HG03520 (cell line): ENCODE results near the gene SLC9A1.

ENCODE experiments used
- ATAC-seq: cut with Tn5 transposase; IDR thresholded peaks from one replicate; pipeline ENCODE4 v1.9.1; 2021; ENCODE audit warnings: mild to moderate bottlenecking, moderate library complexity; ENCODE audit not compliant: unreplicated experiment

SLC9A1 gene

DNA sequence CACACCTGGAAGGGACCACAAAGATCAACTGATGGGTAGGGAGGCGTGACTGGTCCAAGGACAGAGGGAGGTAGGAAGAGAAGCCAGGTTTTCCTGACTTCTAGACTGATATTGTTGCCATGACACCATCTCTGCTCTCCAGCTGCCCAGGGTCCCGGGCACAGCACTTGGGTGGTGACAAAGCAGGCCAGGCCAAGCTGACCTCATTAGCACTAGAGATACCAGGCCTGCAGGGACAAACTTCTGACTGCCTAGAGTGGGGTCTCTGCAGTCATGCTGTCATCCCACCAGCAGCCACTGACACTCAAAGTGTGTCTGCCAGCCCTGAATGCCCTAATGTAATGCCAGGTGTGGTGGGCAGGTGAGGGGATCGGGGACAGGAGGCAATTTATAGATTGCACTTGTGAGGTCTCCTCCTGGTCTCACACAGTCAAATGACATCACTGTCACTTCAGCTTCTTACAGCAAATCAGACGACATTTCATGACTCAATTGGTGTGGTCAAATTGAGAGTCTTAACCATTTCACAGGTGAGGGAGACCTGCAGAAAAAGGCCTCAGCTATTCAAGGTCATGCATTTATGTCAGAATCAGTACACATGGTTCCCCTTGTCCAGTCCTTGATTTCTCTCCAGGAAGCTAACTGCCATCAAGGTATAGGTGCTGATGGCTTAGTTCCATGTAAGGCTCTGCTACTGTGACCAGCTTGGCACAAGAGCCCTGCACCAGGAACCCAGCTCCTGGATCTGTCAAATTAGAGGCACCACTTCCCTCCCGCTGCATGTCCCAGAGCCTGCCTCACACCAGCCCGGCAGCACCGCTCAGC, 2.7 kb downstream of the SLC9A1 start:
- ATAC-seq: no peak

DNA sequence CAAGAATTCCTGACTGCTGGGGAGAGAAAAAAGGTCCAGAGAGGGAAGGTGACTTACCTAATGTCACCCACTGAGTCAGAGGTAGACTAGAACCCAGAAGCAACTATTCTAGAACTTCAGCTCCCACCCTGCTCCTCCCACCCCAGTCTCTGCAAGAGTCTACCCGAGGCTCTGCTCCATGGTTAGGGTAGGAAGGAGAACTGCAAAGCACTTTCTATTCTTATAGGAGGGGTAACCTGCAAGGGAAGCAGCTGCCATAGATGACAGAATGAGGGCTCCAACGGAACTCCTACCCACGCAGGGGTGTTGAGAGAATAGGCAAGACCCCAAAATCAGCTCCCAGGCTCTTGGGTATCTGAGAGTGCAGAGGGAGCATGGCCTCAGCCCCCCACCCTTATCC, 4.3 kb downstream of the SLC9A1 start:
- ATAC-seq: no peak

DNA sequence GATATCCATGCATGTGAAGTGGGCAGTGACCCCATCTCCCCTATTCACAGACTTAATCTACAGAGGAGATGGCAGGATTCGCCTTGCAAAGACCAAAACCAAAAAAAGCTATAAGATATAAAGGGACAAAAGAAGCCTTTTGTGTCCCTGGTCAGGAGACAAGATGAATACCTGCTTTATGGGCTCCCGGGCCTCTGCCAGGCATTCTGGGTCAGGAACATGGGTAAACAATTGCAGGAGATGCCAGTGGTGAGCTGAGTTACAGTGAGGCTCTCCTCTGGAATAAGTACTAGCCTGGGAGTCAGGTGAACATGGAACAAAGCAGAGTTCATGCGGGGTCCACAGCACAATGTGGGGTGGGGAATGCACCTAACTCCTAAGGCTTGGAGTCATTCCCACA, 4.7 kb downstream of the SLC9A1 start:
- ATAC-seq: no peak

DNA sequence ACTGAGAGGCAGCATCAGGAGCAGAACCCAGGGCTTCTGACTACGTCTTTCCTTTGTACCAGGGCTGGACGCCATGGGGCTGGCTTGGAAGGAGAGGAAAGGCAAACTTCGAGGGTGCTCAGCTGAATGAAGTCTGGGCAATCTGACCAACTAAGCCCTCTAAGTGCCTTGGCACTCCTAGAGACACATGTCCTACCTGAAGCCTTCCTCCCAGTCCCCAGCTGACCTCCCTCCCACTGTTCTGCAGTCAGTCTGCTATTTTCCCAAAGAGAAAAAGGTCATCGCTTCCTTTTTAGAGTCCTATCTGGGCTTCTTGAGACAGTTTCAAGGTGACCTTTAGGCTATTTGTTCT, 5.2 kb downstream of the SLC9A1 start:
- no peak for ATAC-seq

DNA sequence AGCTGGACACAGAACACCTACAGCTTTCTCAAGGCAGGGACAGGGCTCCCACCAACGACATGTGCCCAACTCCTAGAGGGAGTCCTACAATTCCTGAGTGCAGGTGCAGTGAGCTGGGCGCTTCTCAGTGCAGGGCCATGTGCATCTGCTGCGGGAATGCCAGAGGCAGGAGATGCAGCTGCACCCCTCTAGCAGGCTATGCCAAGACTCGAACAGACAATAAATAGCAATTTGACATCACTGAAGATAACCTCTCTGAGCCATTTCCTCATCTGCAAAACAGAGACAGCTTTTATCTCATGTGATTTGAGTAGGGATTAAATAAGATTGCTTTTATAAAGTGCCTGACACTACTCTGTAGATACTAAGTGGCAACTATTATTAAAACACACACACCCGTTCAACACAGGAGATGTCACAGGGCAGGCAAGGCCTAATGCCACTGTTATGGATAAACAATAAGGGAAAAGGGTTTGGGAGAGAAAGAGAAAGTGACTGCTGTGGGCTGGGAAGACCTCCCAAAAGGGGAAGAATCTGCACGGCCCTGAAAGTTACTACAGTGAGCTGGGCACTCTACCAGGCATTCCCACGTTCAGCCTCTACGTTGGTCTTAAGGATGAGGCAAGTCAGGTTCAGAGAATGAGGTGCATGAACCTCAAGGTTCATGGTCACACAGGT, 5.7 kb downstream of the SLC9A1 start:
- ATAC-seq: no peak

DNA sequence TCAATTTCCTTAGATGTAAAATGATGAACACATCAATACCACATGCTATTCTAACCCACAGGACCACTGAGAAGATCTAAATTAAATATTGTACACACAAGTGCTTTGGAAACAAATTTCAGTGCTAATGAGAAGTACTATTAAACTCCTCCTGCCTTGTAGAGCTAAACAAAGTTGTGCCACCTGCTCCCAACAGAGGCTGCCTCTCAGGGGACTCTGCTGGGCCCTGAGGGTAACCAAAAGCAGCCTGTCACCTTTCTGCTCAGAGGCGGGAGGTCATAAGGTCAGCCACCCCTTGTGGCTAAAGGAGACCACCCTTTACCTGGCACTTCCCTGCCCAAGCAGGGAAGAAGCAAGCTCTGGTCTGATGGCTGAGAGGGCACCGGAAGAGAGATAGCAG, 6.3 kb downstream of the SLC9A1 start:
- no peak for ATAC-seq

DNA sequence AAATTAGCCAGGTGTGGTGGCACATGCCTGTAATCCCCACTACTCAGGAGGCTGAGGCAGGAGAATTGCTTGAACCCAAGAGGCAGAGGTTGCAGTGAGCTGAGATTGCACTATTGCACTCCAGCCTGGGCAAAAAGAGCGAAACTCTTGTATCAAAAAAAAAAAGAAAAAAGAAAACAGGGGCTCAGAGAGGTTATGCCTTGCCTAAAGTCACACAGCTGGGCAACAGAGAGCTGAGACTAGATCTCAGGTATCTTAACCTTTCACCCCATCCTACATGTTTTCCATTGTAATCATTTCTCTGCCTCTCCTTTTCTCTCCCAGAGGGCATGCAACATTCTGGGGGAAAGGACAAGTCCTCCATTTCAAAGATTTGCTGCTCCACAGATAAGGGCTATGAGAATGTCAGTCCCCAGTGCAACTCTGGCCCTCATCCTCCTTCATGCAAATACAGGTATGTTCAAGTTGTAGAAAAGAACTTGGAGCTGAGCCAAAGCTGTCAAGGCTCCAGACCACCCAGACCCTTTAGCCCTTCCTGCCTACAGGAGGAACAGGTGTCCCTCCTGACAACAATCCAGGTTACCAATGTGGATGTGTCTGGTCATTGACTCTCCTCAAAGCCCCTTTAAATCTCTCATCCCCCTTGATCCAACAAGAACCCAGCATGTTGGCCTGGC, 6.9 kb downstream of the SLC9A1 start:
- ATAC-seq: no peak

DNA sequence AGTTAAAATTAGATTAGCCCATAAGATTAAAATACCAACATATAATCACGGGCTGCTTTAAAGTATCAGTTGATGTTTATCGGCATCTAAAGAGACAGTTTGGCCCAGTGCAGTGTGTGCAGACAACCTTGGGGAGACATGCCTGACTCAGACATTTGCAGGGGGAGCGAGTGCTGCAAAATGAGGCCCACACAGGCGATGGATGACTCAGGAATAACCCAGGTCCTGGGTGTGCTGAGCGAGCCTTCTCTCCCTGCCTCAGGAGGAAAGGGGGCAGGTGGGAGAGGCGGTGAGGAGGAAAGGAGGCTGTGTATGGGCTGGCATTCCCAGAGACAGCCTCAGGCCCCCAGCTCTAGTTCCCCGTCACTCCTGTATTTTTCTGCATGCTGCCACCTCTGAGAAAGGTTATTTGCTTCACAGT, 9.0 kb downstream of the SLC9A1 start:
- no peak for ATAC-seq

DNA sequence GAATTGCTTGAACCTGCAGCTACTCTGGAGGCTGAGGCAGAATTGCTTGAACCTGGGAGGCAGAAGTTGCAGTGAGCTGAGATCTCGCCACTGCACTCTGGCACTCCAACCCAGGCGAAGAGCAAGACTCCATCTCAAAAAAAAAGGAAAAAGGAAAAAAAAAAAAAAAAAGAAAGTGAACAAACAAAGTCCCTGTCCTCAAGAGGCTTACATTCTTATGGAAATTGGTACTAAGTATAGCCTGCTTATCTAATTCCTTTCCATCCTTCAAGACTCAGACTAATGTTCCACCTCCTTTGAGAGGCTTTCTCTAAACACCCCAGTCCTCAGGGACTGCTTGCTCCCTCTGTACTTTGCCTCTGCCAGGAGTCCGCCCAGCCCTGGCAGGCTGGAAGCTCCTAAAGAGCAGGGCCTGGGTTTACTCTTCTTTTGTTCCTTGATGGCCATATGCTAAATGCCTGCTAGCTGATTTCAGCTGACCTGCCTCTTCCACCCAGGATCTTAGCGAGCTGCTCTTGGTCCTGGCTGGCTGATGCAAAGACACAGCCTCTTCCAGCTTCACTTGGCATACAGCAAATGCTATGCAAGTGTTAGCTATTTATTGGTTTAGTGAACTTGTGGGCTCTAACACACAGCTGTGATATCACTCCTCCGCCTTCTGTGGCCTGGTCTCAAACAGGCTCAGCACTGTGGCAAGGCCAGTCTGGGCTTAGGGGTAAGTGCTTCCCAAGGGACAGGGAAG, 9.8 kb downstream of the SLC9A1 start:
- ATAC-seq: no peak

DNA sequence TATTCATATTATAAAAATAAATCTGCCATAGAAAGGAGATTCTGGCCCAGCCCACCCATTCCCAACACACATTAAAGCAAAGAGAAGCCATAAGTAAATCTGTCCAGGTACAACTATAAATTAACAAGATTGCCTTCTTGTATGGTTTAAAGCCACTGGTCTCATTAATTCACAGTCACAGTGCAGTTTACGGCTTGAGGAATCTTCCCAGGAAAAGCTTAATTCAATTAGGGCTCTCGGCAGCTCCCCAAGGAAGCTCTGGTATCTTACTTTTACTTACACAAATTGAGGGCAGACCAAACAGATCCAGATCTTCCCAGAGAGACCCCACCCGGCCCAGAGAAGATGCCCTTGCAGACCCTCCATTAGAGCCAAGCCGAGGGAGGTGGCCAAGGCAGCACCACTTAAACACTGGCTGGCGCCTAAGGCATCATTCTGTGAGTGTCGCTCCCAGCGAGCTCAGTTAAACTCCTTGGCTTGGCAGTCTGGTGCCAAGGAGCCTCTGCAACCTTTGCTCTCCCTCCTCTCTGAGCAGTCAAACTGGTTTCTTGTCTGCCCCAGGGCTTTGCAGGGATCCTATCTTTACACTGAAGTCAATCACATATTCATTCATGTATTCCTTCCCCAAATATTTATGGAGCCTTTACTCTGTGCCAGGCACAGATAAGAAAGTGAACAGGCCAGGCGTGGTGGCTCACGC, 10.7 kb downstream of the SLC9A1 start:
- no peak for ATAC-seq

DNA sequence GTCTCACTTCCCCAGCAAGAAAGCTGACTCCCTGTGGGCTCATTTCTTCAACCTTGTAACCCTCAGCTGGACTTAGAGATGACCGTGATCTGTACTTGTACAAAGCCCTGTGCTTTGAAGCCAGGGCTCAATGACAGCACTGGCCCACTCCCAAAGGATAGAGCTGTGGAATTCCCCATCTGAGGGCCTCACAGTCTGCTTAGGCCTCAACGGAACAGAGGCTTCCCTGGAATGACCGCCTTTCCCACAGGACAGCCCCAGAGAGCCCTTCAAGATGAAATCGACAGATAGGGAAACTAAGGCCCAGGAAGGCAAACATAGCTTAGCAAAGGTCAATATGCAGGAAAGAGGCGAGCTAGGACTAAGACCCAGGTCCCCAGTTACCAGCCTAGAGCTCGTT, 11.5 kb downstream of the SLC9A1 start:
- no peak for ATAC-seq

DNA sequence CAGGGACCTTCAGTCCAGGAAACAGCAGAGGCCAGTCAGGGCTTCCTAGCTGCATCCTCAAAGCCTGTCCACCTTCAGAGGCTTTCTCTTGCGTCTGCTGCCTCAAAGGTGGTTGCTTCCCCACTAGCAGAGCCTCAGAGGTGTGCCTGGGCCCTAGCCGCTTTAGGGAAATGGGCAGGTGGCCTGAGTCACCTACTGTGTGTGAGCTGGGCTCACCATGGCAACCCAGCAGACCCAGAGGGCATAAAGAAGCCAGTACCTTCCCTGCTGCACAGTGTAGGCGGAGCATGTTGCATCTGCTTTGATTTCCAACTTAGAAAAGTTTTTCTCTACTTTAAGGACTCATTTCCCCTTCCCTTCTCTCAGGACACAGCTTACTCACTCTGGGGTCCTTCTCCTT, 12.5 kb downstream of the SLC9A1 start:
- no peak for ATAC-seq

DNA sequence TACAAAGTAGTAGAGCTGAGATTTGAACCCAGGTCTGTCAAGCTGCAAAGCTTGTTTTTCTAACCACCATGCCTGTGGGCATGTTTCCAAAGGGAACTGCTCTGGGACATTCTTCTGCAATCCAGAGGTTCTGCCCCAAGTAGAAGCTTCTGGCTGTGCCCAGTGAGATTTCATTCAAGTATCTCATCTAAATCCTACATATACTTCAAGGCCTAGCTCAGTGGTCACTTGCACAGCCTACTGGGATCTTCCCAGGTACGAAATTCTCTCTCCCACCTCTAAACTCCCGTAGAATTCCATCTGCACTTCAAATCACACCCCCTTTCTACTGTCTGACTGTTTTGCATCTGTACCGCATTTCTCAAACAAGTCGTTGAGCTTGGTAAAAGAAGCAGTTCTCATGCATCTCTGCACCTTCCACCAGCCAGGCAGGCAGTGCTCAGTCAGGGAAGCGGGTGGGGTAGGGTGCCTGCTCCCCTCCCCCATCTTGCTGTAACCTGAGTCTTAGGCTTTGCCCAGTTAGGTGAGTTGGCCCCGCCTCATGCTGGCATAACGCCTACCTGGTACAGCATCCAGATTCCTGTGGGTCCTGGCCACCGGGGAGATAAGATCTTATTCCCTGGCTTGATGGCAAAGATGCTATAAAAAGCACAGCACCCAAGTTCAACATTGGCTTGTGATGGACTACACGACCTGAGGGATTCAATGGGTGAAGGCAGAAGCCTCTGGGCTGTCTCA, 13.5 kb downstream of the SLC9A1 start:
- no peak for ATAC-seq

DNA sequence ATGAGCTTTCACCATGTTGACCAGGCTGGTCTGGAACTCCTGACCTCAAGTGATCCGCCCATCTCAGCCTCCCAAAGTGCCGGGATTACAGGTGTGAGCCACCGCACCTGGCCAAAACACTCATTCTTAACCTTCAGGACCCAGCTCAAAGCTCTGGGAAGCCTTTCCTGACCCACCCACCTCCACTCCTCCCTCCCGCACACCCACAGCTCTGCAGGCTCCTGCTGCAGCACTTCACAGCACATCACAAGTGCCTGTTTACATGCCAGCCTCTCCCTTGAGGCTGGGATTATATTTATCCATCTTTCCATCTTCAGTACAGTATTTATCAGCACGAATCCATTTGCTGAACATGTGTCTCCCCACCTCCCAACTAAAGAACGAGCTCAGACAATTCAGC, 14.9 kb downstream of the SLC9A1 start:
- ATAC-seq: no peak

DNA sequence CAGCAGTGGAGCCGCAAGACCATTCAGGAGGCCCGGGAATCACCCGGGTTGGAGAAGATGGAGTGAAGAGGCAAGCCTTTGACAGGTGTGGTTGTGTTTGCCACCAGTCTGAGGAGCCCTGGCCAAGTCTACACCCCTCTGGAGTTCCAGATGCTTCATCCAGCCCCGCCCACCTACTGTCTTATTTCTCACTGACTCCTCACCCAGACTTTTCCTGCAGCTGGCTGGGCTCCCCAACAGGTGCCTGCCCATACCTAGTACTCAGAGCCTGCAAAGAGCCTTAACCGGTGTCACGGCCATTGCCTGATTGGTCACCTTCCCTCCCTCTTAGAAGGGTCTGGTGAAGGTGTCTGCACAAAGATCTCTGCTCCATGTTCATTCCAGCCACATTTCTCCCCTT, 16.0 kb downstream of the SLC9A1 start:
- no peak for ATAC-seq

DNA sequence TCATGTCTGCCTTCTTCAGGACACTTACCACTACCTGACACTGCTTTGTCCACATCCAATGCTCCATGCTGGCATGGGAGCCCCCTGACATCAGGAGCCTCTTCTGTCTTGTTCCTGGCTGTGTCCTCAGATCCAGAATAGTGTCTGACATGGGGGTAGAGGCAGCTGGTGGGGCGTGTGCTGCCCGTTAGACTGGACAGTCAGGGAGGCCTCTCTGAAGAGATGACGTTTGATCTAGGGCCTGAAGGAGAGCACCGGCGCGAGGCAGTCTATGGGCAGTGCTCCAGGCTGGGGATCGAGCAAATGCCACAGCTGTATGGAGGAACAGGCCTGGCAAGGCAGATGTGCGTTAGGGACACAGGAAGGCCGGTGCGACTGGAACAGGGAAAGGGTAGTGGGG, 16.6 kb downstream of the SLC9A1 start:
- no peak for ATAC-seq

DNA sequence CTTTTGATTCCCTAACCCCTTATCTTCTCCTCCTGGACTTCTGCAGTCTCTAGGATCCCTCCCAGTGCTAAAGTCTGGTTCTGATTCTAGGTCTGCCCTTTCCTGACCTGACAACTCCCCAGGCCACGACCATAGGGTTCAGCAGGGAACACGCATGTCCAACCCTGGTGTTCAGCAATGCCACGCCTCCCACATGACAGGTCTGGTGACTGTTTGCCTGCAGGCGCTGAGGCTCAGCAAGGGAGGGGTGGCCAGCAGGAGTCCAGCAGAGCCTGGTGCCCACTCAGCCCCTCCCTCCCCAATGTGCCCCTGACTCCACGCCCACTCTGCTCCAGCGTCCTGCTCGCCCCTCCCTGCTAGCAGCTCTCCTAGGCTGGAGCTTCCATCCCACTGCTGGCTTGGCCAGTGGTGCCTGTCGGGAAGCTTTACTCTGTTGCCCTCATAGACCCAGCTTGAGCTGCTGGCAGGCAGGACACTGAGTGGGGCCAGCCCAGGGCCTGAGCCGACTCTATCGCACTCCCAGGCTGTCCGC, 17.3 kb downstream of the SLC9A1 start:
- ATAC-seq: no peak

DNA sequence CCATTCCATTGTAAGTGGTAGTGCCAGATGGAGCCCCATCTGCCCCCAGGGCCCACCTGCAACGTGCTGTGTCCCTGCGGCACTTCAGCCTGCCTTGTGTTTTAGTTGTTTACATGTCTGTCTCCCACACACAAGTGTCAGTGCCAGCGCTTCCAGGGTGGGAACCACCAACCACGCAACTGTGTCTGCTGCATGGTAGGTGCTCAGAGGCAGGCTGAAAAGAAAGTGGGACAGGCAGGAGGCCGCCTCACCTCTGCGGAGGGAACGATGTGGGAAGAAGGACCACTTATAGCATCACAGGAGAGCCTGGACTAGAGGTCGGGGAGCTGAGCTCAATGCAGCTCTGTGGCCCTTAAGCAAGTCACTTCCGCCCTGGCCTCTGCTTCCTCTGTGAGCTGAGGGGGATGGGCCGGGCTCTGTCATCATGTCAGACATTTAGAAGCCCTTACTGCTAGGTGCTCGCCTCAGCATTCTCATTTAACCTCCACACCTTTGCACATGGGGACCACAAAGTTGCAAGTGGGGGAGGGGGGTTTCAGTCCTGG, 17.9 kb downstream of the SLC9A1 start:
- ATAC-seq: no peak

DNA sequence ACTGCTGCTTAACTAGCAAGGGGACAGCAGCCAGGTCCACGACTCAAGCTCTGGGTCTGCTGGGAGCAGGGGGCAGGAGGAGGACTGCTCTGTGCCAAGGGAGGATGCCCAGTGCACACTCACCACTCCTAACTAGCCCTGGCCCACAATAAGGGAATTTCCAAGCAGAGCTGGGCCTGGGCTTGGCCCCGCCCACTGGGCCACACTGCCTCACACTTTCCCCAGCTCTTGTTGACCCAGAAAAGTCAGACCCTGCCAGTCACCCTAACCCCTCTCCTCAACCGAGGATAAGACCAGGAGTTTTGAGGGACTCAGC, 18.7 kb downstream of the SLC9A1 start:
- ATAC-seq: no peak
